Hepatocyte (in vitro differentiated cells): Measurements from ENCODE around the gene EFCAB6.

ENCODE experiments used
- EZH2 ChIP-seq: fragments of 200-600 bp; sonication (generic); IDR thresholded peaks from 2 replicates; pipeline ENCODE4 v1.6.1; 2016; ENCODE audit warnings: antibody characterized with exemption, mild to moderate bottlenecking, borderline replicate concordance
- EZH2phosphoT487 ChIP-seq: fragments of 200-600 bp; sonication (generic); IDR thresholded peaks from one replicate; pipeline ENCODE4 v1.6.1; 2018; ENCODE audit warnings: antibody characterized with exemption, mild to moderate bottlenecking, low read depth, moderate library complexity; ENCODE audit not compliant: unreplicated experiment, severe bottlenecking
- TF ChIP-seq, protein P1 (sequence below): fragments of 200-600 bp; sonication (generic); IDR thresholded peaks from 2 replicates; pipeline ENCODE4 v1.5.1; 2016; ENCODE audit warnings: antibody characterized with exemption, mild to moderate bottlenecking; ENCODE audit not compliant: poor library complexity

DNA sequence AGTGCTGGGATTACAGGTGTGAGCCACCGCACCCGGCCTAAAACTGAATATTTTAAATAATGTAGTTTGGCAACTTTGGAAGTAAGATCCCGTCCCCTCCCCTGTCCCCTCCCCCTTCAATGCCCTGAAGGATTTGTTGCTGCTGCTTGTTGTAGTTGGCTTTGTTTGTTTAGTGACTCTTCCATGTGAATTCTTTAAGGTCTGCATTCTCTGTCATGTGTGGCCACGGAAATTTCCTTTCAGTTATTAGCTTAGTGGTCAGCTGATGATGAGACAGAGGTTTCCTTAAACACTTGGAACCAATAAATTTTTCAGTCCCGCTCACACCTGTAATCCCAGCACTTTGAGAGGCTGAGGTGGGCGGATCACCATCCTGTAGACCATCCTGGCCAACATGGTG is 290.4 kb downstream of the EFCAB6 start:
- TF ChIP-seq, protein P1, sequence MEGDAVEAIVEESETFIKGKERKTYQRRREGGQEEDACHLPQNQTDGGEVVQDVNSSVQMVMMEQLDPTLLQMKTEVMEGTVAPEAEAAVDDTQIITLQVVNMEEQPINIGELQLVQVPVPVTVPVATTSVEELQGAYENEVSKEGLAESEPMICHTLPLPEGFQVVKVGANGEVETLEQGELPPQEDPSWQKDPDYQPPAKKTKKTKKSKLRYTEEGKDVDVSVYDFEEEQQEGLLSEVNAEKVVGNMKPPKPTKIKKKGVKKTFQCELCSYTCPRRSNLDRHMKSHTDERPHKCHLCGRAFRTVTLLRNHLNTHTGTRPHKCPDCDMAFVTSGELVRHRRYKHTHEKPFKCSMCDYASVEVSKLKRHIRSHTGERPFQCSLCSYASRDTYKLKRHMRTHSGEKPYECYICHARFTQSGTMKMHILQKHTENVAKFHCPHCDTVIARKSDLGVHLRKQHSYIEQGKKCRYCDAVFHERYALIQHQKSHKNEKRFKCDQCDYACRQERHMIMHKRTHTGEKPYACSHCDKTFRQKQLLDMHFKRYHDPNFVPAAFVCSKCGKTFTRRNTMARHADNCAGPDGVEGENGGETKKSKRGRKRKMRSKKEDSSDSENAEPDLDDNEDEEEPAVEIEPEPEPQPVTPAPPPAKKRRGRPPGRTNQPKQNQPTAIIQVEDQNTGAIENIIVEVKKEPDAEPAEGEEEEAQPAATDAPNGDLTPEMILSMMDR, result no peak
- TF ChIP-seq EZH2 (no peak), EZH2phosphoT487 (no peak)
